D721Med (cell line): ENCODE results near the gene PDE3A.

Source experiments
- DNase-seq: peaks from one replicate; pipeline ENCODE4 v3.0.0; 2011; ENCODE audit warnings: low spot score; ENCODE audit not compliant: insufficient read length
- FAIRE-seq: peaks from 2 replicates; lab custom pipeline; 2011; peaks lifted over from hg19 to GRCh38; lab: Jason Lieb, UNC
- CTCF ChIP-seq: IDR thresholded peaks from 2 replicates; pipeline ENCODE4 v1.5.1; 2012; ENCODE audit warnings: mild to moderate bottlenecking, control low read depth; ENCODE audit not compliant: insufficient read depth; ENCODE audit errors: missing control alignments

The PDE3A gene

DNA sequence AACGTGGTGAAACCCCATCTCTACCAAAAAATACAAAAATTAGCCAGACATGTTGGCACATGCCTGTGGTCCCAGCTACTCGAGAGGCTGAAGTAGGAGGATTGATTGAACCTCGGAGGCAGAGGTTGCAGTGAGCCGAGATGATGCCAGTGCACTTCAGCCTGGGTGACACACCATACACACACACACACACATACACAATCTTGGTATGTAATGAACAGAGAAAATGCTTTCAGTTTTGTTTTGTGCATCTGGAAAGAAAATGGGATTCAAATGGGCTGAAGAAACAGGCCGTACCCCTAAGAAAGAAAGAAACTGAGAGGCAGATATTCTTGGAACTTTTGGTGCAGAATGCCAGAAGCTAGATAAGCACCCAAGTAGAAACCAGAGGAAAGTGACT lies 107.2 kb downstream of the PDE3A start:
- no peak for DNase-seq
- FAIRE-seq, result no peak
- no peak for TF ChIP-seq CTCF

- no peak for FAIRE-seq
- no peak for TF ChIP-seq CTCF
Observed at GRCh38 chr12:20476551-20476950, 108.2 kb downstream of the PDE3A start.

GRCh38 chr12:20477255-20477654 lies 108.9 kb downstream of the PDE3A start:
- DNase-seq, result no peak
- FAIRE-seq, result no peak
- no peak for TF ChIP-seq CTCF

More at GRCh38 chr12:20476551-20476950, 108.2 kb downstream of the PDE3A start:
- no peak for DNase-seq

- FAIRE-seq (no peak), DNase-seq (no peak)
- TF ChIP-seq CTCF, result no peak
Observed at GRCh38 chr12:20477672-20478071, 109.3 kb downstream of the PDE3A start.

- FAIRE-seq (no peak), DNase-seq (no peak)
- no peak for TF ChIP-seq CTCF
Observed at GRCh38 chr12:20482491-20483054, 114.2 kb downstream of the PDE3A start.

DNA sequence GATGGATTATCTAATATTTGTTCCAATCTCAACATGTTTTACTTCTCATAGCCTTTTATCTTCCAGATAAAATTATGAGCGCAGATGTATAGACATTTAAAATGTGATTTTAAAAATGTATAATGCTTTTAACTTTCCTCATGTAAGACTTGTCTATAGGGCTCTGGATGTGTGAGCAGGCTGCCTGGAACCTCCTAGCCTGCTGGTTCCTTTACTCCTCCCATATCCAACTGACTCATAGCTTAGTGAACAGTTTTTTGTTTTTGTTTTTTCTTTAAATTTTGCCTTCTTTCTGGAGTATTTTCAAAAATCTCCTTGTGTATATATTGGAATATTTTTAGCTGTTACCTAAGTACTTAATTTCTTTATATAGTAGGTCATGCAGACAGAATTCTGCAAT lies 115.4 kb downstream of the PDE3A start:
- FAIRE-seq (no peak), DNase-seq (no peak)
- TF ChIP-seq CTCF, result no peak

DNA sequence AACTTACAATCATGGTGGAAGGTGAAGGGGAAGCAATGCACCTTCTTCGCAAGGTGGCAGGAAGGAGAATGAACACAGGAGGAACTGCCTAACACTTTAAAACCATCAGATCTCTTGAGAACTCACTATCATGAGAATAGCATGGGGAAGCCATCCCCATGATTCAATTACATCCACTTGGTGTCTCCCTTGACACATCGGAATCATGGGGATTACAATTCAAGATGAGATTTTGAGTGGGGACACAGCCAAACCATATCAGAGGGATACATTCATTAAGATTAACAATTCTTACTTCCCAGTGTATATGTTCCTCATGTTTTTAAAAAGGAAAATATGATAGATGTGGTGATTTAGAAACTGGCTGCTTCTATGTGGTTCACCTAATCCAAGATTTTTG lies 117.9 kb downstream of the PDE3A start:
- DNase-seq, result no peak
- no peak for FAIRE-seq
- peak; percentile 31 for TF ChIP-seq CTCF
